ENCODE results near the gene PNRC2. TPM values are rescaled to one million over a fixed set of nuclear protein-coding genes. Genes with fewer than 3 reads are reported as not detected.

Gene PNRC2
- total and polyA plus RNA-seq, 2 of the 13 experiments (the other 11 are each of a cell fraction or from before 2014, with no cell fraction given): 74.9 to 97.5 TPM

MicroRNAs within 50 kb of the gene (microRNA counts, 767-probe panel; counts per million panel counts)
- microRNA hsa-miR-378f: not detected

Small RNA genes within 50 kb of the gene (microRNA-seq; reads per million reads assigned to microRNA genes)
- not detected for gene MIR378F

Small RNA genes within 50 kb of the gene (small RNA-seq; reads per million reads assigned to genes)
- gene MIR378F (ENCODE audit: insufficient read depth in 2 of 3, insufficient read length in 3 of 3, low read depth in 2 of 3, low replicate concordance in 1 of 3): 0 reads per million in 3 experiments

Other genes starting within 250 kb of the PNRC2 start
- 28.5 and 36.3 TPM in 2 replicates for gene ELOA, start 216.4 kb upstream of the PNRC2 start, total RNA-seq (2016; rRNA removed; fragmentation: Illumina TruSeq; extraction: Trizol)
- 14.2 and 14.8 TPM in 2 replicates for gene ELOA, start 216.4 kb upstream of the PNRC2 start, polyA plus RNA-seq (2011; rRNA removed)
- 37.3 and 44.9 TPM in 2 replicates for gene PITHD1, start 181.4 kb upstream of the PNRC2 start, total RNA-seq (2016; rRNA removed; fragmentation: Illumina TruSeq; extraction: Trizol)
- gene PITHD1, start 181.4 kb upstream of the PNRC2 start, polyA plus RNA-seq (2011; rRNA removed): 26.6 and 28.0 TPM in 2 replicates
- 73.2 and 90.3 TPM in 2 replicates for gene LYPLA2, start 168.7 kb upstream of the PNRC2 start, total RNA-seq (2016; rRNA removed; fragmentation: Illumina TruSeq; extraction: Trizol)
- gene LYPLA2, start 168.7 kb upstream of the PNRC2 start, polyA plus RNA-seq (2011; rRNA removed): 72.1 and 96.1 TPM in 2 replicates
- 85.2 and 86.6 TPM in 2 replicates for gene GALE, start 159.1 kb upstream of the PNRC2 start, total RNA-seq (2016; rRNA removed; fragmentation: Illumina TruSeq; extraction: Trizol)
- 88.4 and 99.0 TPM in 2 replicates for gene GALE, start 159.1 kb upstream of the PNRC2 start, polyA plus RNA-seq (2011; rRNA removed)
- gene HMGCL, start 134.4 kb upstream of the PNRC2 start, total RNA-seq (2016; rRNA removed; fragmentation: Illumina TruSeq; extraction: Trizol): 21.3 and 30.0 TPM in 2 replicates
- gene HMGCL, start 134.4 kb upstream of the PNRC2 start, polyA plus RNA-seq (2011; rRNA removed): 41.4 and 48.7 TPM in 2 replicates
- 14.9 and 33.6 TPM in 2 replicates for gene FUCA1, start 91.5 kb upstream of the PNRC2 start, total RNA-seq (2016; rRNA removed; fragmentation: Illumina TruSeq; extraction: Trizol)
- 29.9 and 32.7 TPM in 2 replicates for gene FUCA1, start 91.5 kb upstream of the PNRC2 start, polyA plus RNA-seq (2011; rRNA removed)
- gene CNR2, start 46.5 kb upstream of the PNRC2 start, total RNA-seq (2016; rRNA removed; fragmentation: Illumina TruSeq; extraction: Trizol): not detected in 2 replicates
- gene CNR2, start 46.5 kb upstream of the PNRC2 start, polyA plus RNA-seq (2011; rRNA removed): not detected in 2 replicates
- gene SRSF10, start 20.5 kb downstream of the PNRC2 start, total RNA-seq (2016; rRNA removed; fragmentation: Illumina TruSeq; extraction: Trizol): 156 and 186 TPM in 2 replicates
- 98.2 and 126 TPM in 2 replicates for gene SRSF10, start 20.5 kb downstream of the PNRC2 start, polyA plus RNA-seq (2011; rRNA removed)
- 15.3 and 16.5 TPM in 2 replicates for gene MYOM3, start 152.3 kb downstream of the PNRC2 start, total RNA-seq (2016; rRNA removed; fragmentation: Illumina TruSeq; extraction: Trizol)
- 5.8 and 7.9 TPM in 2 replicates for gene MYOM3, start 152.3 kb downstream of the PNRC2 start, polyA plus RNA-seq (2011; rRNA removed)
- gene IL22RA1, start 183.3 kb downstream of the PNRC2 start, total RNA-seq (2016; rRNA removed; fragmentation: Illumina TruSeq; extraction: Trizol): 2.1 and 4.4 TPM in 2 replicates
- gene IL22RA1, start 183.3 kb downstream of the PNRC2 start, polyA plus RNA-seq (2011; rRNA removed): 10.2 and 13.3 TPM in 2 replicates
- 5.7 and 8.5 TPM in 2 replicates for gene IFNLR1, start 227.5 kb downstream of the PNRC2 start, total RNA-seq (2016; rRNA removed; fragmentation: Illumina TruSeq; extraction: Trizol)
- gene IFNLR1, start 227.5 kb downstream of the PNRC2 start, polyA plus RNA-seq (2011; rRNA removed): 3.8 and 6.5 TPM in 2 replicates